ENCODE measurements around the gene GGTLC2.
"Not testable (repeated sequence)": the region's sequence is repeated elsewhere in the genome, so short reads cannot be mapped to it uniquely, and the experiment has no call there.

Gene GGTLC2

GRCh38 chr22:22669093-22669492, 24.7 kb downstream of the GGTLC2 start:
- no peak for DNase-seq (ENCODE audit: low read depth)

DNA sequence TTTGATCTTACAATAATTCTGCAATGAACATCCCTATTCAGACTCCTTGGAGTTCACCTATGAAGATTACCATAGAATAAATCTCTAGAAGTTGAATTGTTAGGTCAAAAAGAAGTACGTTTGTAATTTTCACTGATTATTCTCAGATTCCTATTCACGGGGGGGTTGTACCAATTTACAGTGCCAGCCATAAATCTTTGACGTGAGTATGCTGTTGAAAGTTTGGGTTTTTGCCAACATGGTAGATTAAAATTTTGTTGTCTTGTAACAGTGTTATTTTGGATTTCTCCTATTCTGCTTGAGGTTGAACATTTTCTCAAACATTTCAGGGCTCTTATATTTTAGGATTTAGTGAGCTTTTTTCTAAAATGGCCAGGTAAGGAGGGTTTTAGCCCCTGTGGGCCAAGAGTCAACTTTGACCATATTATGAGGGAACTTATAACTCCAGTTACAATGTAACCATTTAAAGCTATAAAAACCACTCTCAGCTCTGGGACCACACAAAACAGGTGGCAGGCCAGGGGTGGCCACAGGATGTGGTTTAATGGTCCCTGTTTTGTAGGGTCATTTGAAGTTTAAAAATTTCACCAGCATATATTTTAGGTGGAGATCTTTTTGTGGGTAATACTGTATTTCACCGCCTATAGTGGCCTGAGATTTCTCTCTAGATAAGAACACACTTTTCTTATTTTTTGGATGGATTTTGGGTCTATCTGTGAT, 25.8 kb downstream of the GGTLC2 start:
- DNase-seq (ENCODE audit: low read depth): no peak

- DNase-seq (ENCODE audit: low read depth): no peak
These were observed 27.1 kb downstream of the GGTLC2 start for GRCh38 chr22:22671506-22671905.

- DNase-seq (ENCODE audit: low read depth): no peak
These were observed 28.7 kb downstream of the GGTLC2 start for GRCh38 chr22:22673099-22673498.

- DNase-seq (ENCODE audit: low read depth): no peak
These were observed 29.2 kb downstream of the GGTLC2 start for GRCh38 chr22:22673628-22674027.

DNA sequence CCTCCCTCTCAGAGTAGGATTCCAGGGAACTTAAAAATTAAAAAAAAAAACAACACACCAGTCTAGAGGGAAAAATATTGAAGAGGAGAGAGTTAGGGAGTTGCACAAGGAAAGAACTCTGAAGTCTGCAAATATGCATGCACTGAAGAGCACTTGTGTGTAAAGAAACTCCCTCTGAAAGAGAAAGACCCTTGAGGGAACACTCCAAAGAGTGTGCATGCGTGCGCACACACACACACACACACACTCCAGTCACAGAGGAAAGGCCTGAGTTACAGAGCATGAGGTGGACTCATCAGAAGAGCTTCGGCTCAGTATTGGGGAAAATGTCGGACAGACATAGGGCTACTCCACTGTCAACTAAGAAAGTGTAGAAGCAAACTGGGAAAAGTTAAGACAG, 30.1 kb downstream of the GGTLC2 start:
- DNase-seq (ENCODE audit: low read depth): no peak

- DNase-seq (ENCODE audit: low read depth): no peak
These were observed 34.6 kb downstream of the GGTLC2 start for GRCh38 chr22:22678970-22679369.

DNA sequence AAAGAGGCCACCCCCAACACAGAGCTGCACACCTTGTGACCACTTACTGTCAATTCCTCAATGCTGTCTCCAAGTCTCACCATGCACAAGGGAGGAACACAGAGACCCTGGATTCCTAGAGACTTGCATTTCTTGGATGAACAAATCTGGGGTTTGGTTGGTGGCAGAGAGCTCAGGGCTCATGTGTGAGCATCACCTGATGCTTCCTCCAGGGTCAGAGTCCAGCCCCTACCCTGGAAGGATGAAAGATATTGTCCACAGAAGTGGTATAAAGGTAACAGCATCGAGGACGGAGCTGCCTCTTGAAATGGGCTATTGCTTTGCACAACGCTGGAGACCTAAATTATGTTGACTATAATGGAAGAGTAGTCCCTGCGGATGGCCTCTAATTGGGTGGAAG, 36.0 kb downstream of the GGTLC2 start:
- no peak for DNase-seq (ENCODE audit: low read depth)

- DNase-seq (ENCODE audit: low read depth): no peak
These were observed 36.9 kb downstream of the GGTLC2 start for GRCh38 chr22:22681221-22681739.

DNA sequence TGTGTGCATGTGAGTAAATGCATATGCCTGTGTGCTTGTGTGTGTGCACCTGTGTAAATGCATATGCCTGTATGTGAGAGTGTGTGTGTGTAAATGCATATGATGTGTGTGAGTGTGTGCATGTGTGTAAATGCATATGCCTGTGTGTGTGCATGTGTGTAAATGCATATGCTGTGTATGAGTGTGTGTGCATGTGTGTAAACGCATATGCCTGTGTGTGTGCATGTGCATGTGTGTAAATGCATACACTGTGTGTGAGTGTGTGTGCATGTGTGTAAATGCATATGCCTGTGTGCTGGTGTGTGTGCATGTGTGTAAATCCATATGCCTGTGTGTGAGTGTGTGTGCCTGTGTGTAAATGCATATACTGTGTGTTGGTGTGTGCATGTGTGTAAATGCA, 37.8 kb downstream of the GGTLC2 start:
- DNase-seq (ENCODE audit: low read depth): no peak

- DNase-seq (ENCODE audit: low read depth): no peak
These were observed 38.6 kb downstream of the GGTLC2 start for GRCh38 chr22:22682807-22683667.

DNA sequence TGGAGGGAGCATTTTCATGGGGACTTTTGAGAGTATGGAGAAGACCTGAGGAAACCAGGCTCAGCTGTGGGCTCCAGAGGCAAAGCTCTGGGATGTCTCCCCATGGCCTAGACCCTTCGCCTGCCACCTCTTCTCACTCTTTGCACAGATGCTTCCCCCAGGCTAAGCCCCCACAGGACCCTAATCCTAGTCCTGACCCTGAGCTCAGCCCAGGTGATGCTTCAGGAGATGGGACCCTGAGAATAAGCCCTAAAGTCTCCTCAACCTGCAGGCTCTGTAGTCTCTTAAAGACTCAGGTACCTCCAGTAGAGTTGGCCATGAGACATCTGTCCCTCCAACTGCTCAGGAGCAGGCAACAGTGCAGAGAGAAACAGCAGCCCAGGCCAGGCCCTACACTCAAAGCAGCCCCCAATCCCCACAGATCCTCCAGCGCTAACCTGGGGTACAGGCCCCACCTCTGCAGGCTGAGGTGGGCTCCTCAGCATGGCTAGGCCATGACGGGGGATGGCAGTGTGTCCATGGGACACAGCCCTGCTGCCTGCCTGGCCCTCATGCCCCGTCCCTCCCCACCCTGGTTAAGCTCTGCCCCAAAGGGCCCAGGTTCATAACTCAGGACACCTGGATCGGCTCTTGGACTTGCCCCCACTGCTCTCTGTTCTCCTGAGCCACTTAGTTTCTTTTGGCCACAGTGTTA, 39.4 kb downstream of the GGTLC2 start:
- no peak for DNase-seq (ENCODE audit: low read depth)

- peak; percentile 45 for DNase-seq (ENCODE audit: low read depth)
These were observed 40.5 kb downstream of the GGTLC2 start for GRCh38 chr22:22684580-22685561.

DNA sequence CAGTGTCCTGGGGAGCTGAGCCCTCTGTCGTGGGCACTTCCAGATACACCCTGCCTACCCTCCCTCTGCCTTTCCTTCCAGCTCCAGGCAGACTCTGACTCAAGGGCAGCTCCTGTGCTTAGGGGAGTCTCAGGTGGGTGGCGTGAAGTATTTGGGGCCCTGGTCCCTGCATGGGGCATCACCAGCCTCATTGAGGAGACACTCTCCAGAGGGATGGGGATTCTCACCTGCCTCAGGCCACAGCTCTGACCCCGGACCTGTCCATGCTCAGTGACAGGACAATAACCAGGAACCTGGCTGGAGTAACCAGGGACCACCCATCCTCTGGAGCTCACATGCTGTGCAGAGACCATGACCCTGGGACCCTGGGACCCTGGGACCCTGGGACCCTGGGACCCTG, 41.2 kb downstream of the GGTLC2 start:
- DNase-seq (ENCODE audit: low read depth): no peak

DNA sequence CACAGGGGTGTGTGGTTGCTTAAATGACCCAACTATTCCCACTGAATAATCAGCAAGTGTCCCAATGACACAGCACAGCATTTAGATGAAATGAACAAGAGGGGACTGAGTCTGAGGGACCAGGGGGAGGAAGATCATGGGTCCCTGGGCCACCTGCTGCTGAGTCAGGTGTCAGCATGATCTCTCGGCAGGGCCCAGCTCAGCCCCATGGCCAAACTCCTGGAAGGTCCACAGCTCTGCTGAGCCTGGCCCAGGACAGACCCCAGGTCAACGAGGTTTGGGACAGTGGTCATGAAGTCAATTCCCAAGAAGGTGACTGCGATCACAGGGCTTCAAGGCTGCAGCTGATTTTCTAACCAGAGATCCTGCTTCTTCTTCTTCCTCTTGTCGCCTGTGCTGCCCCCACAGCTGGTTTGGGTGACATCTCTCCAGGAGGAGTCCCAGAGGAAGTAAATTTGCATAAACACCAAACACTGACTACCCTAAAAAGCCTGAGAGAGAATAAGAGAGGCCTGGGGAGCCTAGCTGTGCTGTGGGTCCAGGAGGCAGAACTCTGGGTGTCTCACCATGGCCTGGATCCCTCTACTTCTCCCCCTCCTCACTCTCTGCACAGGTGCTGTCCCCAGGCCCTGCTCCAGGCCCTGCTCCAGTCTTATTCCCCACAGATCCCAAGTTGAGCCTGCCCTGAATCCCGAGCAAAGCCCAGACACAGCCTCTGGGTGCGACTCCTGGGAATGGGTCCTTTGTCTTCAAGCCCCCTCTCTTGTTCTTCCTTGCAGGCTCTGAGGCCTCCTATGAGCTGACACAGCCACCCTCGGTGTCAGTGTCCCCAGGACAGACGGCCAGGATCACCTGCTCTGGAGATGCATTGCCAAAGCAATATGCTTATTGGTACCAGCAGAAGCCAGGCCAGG, 42.0 kb downstream of the GGTLC2 start:
- not testable (repeated sequence) for DNase-seq (ENCODE audit: low read depth)

GRCh38 chr22:22687638-22688500, 43.5 kb downstream of the GGTLC2 start:
- peak; percentile 11 for DNase-seq (ENCODE audit: low read depth)

GRCh38 chr22:22689621-22690345, 45.4 kb downstream of the GGTLC2 start:
- no peak for DNase-seq (ENCODE audit: low read depth)

DNA sequence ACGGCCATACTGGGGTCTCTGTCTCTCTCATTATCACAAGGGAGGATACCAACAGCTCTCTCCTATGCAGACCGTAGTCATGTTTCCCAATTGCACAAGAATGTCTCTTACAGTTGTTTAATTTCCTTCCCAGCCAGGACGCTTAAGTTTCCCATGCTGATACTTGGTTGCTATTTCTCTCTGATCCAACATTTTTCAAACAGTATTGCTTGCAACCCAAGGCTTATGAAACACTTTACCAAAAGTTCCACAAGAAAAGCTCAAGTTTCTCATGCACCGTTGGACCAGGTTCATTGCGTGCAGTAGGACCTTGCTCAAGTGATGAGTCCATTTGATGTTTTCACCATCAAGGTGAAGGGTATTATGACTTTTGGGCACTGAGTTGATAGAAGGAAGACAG, 46.6 kb downstream of the GGTLC2 start:
- DNase-seq (ENCODE audit: low read depth): no peak
